Liver (tissue), 9 donors: Measurements from ENCODE around the gene INHBC. TPM values are rescaled to one million over a fixed set of nuclear protein-coding genes. Genes with fewer than 3 reads are reported as not detected.

Experiments used
- DNase-seq: peaks from one replicate; pipeline ENCODE4 v3.0.0-alpha.2; 2017; ENCODE audit warnings: low spot score
- H3K27ac ChIP-seq, 2 donors: one replicate each; pipeline ENCODE4 v1.7.0; 2013; ENCODE audit warnings: inconsistent platforms in 2 of 2, low read length in 2 of 2, control low read depth in 1 of 2, low read depth in 1 of 2, mild to moderate bottlenecking in 1 of 2
- H3K27me3 ChIP-seq, 4 donors: one replicate each; pipeline versions ENCODE4 v1.6.1 to v1.7.0; 2013; ENCODE audit warnings: low read length in 3 of 4, inconsistent platforms in 1 of 4, mild to moderate bottlenecking in 1 of 4, moderate library complexity in 1 of 4; ENCODE audit not compliant: control insufficient read depth in 4 of 4, insufficient read depth in 4 of 4
- H3K36me3 ChIP-seq, 4 donors: one replicate each; pipeline versions ENCODE4 v1.6.1 to v1.7.0; 2013; ENCODE audit warnings: low read length in 3 of 4, mild to moderate bottlenecking in 3 of 4, low read depth in 1 of 4, moderate library complexity in 1 of 4; ENCODE audit not compliant: control insufficient read depth in 4 of 4, insufficient read depth in 3 of 4
- H3K4me1 ChIP-seq, 4 donors: one replicate each; pipeline versions ENCODE4 v1.6.1 to v1.7.0; 2013; ENCODE audit warnings: low read length in 3 of 4, mild to moderate bottlenecking in 3 of 4, moderate library complexity in 1 of 4; ENCODE audit not compliant: control insufficient read depth in 4 of 4, insufficient read depth in 4 of 4
- H3K4me3 ChIP-seq, 3 donors: one replicate each; pipeline versions ENCODE4 v1.6.1 to v1.7.0; 2013; ENCODE audit warnings: low read length in 3 of 3, control low read depth in 1 of 3, low read depth in 1 of 3, mild to moderate bottlenecking in 1 of 3
- H3K9ac ChIP-seq, 2 donors: one replicate each; pipeline ENCODE4 v1.7.0; 2013; ENCODE audit warnings: low read length in 2 of 2, mild to moderate bottlenecking in 2 of 2, moderate library complexity in 2 of 2, control low read depth in 1 of 2, low read depth in 1 of 2
- H3K9me3 ChIP-seq, 4 donors: one replicate each; pipeline versions ENCODE4 v1.6.1 to v1.7.0; 2013; ENCODE audit warnings: low read length in 3 of 4; ENCODE audit not compliant: control insufficient read depth in 4 of 4
- EGR1 ChIP-seq, 2 donors: IDR thresholded peaks; 2 replicates each; pipeline ENCODE4 v1.6.1; 2016 to 2018; ENCODE audit warnings: antibody characterized with exemption in 2 of 2, low read depth in 2 of 2
- FOXA2 ChIP-seq: IDR thresholded peaks from 2 replicates; pipeline ENCODE4 v1.6.1; 2016; ENCODE audit warnings: antibody characterized with exemption
- HNF4A ChIP-seq, 2 donors: conservative IDR thresholded peaks; 2 replicates each; pipeline ENCODE4 v1.6.1; 2016; ENCODE audit warnings: antibody characterized with exemption in 2 of 2, mild to moderate bottlenecking in 2 of 2
- JUND ChIP-seq, 2 donors: IDR thresholded peaks; 2 replicates each; pipeline ENCODE4 v1.6.1; 2016; ENCODE audit warnings: antibody characterized with exemption in 2 of 2
- NR2F2 ChIP-seq: IDR thresholded peaks from 2 replicates; pipeline ENCODE4 v1.6.1; 2016; ENCODE audit warnings: antibody characterized with exemption
- RAD21 ChIP-seq, 2 donors: IDR thresholded peaks; 2 replicates each; pipeline ENCODE4 v1.6.1; 2016; ENCODE audit warnings: antibody characterized with exemption in 2 of 2, mild to moderate bottlenecking in 2 of 2
- REST ChIP-seq: IDR thresholded peaks from 2 replicates; pipeline ENCODE4 v1.6.1; 2016; ENCODE audit warnings: antibody characterized with exemption, mild to moderate bottlenecking
- RXRA ChIP-seq, 2 donors: IDR thresholded peaks; 2 replicates each; pipeline ENCODE4 v1.6.1; 2017 to 2018; ENCODE audit warnings: antibody characterized with exemption in 2 of 2, mild to moderate bottlenecking in 1 of 2
- SP1 ChIP-seq: IDR thresholded peaks from 2 replicates; pipeline ENCODE4 v1.6.1; 2018; ENCODE audit warnings: antibody characterized with exemption, mild to moderate bottlenecking
- YY1 ChIP-seq: IDR thresholded peaks from 2 replicates; pipeline ENCODE4 v1.6.1; 2016; ENCODE audit warnings: antibody characterized with exemption, mild to moderate bottlenecking
- WGBS: extraction: QIAGEN DNeasy Blood & Tissue Kit; methylation state at CpG from one replicate; pipeline ENCODE4 v1.1.7; 2013; 5-methylcytosine and 5-hydroxymethylcytosine counted together
- polyA plus RNA-seq, 2 donors: library from polyadenylated mRNA; stranded (reverse) in 1 of 2; unstranded in 1 of 2; fragments of 200-250 nt in 1 of 2; fragments of >200 nt in 1 of 2; fragmentation: Nextera tagmentation in 1 of 2; extraction: Ambion mirVana in 1 of 2; gene quantifications; one replicate each; pipeline versions ENCODE4 v1.2.1 to v1.2.3, GENCODE V29; 2013 to 2015
- total RNA-seq, 2 donors: library from RNA; depleted of rRNA; stranded (reverse); fragments of >200 nt; gene quantifications; one replicate each; pipeline ENCODE4 v1.2.3, GENCODE V29; 2014
- TF ChIP-seq, protein P1 (sequence below): fragments of 150-350 bp; IDR thresholded peaks from 2 replicates; pipeline ENCODE4 v1.5.1; 2017; ENCODE audit warnings: improper control_type of control experiment, low read depth, low read length; ENCODE audit not compliant: missing input control
- TF ChIP-seq, protein P2 (sequence below): IDR thresholded peaks from 2 replicates; pipeline ENCODE4 v1.6.1; 2016; ENCODE audit warnings: antibody characterized with exemption
- TF ChIP-seq, protein P3 (sequence below): IDR thresholded peaks from 2 replicates; pipeline ENCODE4 v1.6.1; 2016; ENCODE audit warnings: antibody characterized with exemption
- donor health status: healthy.
- donor health status: healthy.
- donor health status: healthy.
- donor health status: healthy.
- donor health status: healthy.

INHBC gene
- total and polyA plus RNA-seq, 4 donors = 2.8 to 134 (median 86.7) TPM

DNA sequence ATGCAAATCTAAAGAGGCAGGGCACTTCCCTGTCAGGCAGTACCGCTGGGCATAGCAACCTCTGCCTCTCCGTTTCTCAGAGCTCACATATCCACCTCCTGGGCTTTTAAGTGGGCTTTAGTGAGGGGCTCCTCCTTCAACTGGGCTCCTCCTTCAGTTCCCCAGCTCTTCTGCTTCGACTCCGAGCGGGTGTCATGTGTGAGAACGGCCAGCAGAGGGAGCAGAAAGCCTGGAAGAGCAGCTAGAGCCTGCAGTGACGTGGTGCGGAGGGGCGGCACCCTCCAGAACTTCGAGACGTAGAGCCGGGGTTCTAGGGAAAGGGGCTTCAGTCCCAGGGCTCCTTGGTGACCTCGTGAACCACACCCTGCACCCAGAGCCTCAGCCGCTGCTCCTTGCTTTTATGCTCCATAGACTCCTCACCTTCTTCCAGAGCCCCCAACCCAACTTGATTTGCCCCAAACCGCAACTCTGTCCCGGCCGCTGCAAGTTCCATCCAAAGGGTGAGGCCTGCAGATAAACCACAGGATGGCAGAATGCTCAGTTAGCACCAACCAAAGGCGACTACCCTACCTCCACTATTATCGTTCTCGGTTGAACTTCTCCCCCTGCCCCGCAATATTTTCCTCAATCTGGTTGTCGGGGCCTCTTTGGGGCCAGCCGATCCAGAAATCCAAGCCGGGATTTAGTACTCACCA, 24.6 kb downstream of the INHBC start:
- peak in 1 of 2 donors; percentile 11 for TF ChIP-seq EGR1 (IDR thresholded peaks at IDR 0.05; ENCODE audit: low read depth in 2 of 2)
- no peak for TF ChIP-seq FOXA2
- TF ChIP-seq RAD21 (IDR thresholded peaks at IDR 0.05) = peak; percentile 81 to 85
- TF ChIP-seq HNF4A (conservative IDR thresholded peaks at IDR 0.05) = peak in 1 of 2 donors; percentile 7
- peak; percentile 24 for TF ChIP-seq REST
- TF ChIP-seq, protein P1, sequence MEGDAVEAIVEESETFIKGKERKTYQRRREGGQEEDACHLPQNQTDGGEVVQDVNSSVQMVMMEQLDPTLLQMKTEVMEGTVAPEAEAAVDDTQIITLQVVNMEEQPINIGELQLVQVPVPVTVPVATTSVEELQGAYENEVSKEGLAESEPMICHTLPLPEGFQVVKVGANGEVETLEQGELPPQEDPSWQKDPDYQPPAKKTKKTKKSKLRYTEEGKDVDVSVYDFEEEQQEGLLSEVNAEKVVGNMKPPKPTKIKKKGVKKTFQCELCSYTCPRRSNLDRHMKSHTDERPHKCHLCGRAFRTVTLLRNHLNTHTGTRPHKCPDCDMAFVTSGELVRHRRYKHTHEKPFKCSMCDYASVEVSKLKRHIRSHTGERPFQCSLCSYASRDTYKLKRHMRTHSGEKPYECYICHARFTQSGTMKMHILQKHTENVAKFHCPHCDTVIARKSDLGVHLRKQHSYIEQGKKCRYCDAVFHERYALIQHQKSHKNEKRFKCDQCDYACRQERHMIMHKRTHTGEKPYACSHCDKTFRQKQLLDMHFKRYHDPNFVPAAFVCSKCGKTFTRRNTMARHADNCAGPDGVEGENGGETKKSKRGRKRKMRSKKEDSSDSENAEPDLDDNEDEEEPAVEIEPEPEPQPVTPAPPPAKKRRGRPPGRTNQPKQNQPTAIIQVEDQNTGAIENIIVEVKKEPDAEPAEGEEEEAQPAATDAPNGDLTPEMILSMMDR = peak; percentile 89
- TF ChIP-seq JUND (IDR thresholded peaks at IDR 0.05) = peak in 1 of 2 donors; percentile 35
- no peak for TF ChIP-seq YY1
- TF ChIP-seq SP1 = no peak
- TF ChIP-seq NR2F2 = peak; percentile 24
- TF ChIP-seq RXRA (IDR thresholded peaks at IDR 0.05) = peak in 1 of 2 donors; percentile 3
- TF ChIP-seq, protein P2, sequence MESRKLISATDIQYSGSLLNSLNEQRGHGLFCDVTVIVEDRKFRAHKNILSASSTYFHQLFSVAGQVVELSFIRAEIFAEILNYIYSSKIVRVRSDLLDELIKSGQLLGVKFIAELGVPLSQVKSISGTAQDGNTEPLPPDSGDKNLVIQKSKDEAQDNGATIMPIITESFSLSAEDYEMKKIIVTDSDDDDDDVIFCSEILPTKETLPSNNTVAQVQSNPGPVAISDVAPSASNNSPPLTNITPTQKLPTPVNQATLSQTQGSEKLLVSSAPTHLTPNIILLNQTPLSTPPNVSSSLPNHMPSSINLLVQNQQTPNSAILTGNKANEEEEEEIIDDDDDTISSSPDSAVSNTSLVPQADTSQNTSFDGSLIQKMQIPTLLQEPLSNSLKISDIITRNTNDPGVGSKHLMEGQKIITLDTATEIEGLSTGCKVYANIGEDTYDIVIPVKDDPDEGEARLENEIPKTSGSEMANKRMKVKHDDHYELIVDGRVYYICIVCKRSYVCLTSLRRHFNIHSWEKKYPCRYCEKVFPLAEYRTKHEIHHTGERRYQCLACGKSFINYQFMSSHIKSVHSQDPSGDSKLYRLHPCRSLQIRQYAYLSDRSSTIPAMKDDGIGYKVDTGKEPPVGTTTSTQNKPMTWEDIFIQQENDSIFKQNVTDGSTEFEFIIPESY = no peak
- Histone ChIP-seq H3K9ac (peak overlapping the region; percentile 72 to 87), H3K4me3 (peak overlapping the region; percentile 45 to 80 (median 67)), H3K4me1 (peaks cover 7 to 41% (median 23%) of the 10 kb centered on the region in 4 donors), H3K27me3 (no peaks in the 10 kb centered on the region), H3K27ac (peak overlapping the region; percentile 94 to 96), H3K9me3 (no peaks in the 10 kb centered on the region), H3K36me3 (no peaks in the 10 kb centered on the region)
- WGBS = under 1% methylated on average over 24 of the region's 24 CpGs
- peak; percentile 91 for DNase-seq

DNA sequence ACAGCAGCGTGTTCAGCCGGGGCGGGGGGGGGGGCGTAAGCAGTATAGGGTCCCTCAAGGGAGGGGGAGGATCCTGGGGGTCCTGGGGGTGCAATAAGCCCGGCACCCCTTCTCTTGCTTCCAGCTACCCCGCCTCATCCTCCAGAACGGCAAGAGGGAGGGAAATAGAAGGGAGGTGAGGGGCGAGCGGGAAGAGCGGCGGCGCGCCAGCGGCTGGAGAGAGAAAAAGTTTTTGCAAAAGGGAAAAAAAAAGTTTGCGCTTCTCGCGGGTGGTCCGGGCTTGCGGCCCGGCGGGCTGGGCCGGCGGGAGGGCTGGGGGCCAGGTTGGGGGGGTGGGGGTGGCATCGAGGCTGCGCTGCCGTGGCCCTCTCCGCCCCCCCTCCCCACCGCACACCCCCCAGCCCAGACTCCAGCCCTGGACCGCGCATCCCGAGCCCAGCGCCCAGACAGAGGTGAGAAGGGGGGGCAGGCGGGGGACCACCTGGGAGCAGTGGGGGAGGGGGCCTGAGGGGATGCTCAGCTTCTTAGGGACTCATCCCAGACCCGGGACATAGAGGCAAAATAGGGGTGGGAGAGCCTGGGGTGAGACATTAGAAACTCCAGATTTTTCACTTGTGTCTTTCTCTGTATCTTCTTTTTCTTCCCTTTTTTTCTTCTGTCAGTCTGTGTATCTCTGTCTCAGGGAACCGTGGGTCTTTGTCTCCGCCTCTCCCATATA, 25.3 kb downstream of the INHBC start, which contains the start of gene GLI1:
Gene GLI1 (plus strand): TSS at position 36 of the 718 bp plus-strand sequence. CDS start 3,907 bp downstream, outside the sequence.
- TF ChIP-seq, protein P3, sequence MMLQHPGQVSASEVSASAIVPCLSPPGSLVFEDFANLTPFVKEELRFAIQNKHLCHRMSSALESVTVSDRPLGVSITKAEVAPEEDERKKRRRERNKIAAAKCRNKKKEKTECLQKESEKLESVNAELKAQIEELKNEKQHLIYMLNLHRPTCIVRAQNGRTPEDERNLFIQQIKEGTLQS = no peak
- Histone ChIP-seq H3K27ac (peak within 1 kb of the TSS; percentile 94 to 96), H3K36me3 (no peaks in the 10 kb centered on the region), H3K9me3 (no peaks in the 10 kb centered on the region), H3K4me3 (peak within 1 kb of the TSS; percentile 45 to 80 (median 67)), H3K4me1 (peaks cover 7 to 38% (median 20%) of the 10 kb centered on the region in 4 donors), H3K27me3 (no peaks in the 10 kb centered on the region), H3K9ac (peak within 1 kb of the TSS; percentile 72 to 87)
- no peak for DNase-seq
- under 1% methylated on average over 36 of the region's 36 CpGs for WGBS
